ENCODE data around the gene CD48. TPM values are rescaled to one million over a fixed set of nuclear protein-coding genes. Genes with fewer than 3 reads are reported as not detected.
A peak's percentile ranks its signal among the peaks of the same experiment; 100 is the strongest.
"Not testable (repeated sequence)": the region's sequence is repeated elsewhere in the genome, so short reads cannot be mapped to it uniquely, and the experiment has no call there.

CD48 gene
- total RNA-seq, 1 donor from 2014 or later = 21.5 TPM

- TF ChIP-seq, protein P1, sequence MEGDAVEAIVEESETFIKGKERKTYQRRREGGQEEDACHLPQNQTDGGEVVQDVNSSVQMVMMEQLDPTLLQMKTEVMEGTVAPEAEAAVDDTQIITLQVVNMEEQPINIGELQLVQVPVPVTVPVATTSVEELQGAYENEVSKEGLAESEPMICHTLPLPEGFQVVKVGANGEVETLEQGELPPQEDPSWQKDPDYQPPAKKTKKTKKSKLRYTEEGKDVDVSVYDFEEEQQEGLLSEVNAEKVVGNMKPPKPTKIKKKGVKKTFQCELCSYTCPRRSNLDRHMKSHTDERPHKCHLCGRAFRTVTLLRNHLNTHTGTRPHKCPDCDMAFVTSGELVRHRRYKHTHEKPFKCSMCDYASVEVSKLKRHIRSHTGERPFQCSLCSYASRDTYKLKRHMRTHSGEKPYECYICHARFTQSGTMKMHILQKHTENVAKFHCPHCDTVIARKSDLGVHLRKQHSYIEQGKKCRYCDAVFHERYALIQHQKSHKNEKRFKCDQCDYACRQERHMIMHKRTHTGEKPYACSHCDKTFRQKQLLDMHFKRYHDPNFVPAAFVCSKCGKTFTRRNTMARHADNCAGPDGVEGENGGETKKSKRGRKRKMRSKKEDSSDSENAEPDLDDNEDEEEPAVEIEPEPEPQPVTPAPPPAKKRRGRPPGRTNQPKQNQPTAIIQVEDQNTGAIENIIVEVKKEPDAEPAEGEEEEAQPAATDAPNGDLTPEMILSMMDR (IDR thresholded peaks at IDR 0.05) = no peak
- Histone ChIP-seq H3K4me3 (peak overlapping the region; percentile 16), H3K27ac (peak overlapping the region; percentile 36), H3K36me3 (no peaks in the 10 kb centered on the region), H3K27me3 (no peaks in the 10 kb centered on the region), H3K9me3 (no peaks in the 10 kb centered on the region), H3K4me1 (peaks cover 25% of the 10 kb centered on the region)
- no peak for ATAC-seq
- no peak for DNase-seq
- intact Hi-C loops (cut with DNase I) = no loop called here
Observed at GRCh38 chr1:160707236-160708064, 4.2 kb downstream of the CD48 start.

GRCh38 chr1:160706526-160707235 lies 4.9 kb downstream of the CD48 start:
- no peaks in the 10 kb centered on the region for H3K36me3 ChIP-seq
- TF ChIP-seq, protein P1 (IDR thresholded peaks at IDR 0.05) = no peak
- peaks cover 25% of the 10 kb centered on the region for H3K4me1 ChIP-seq
- H3K4me3 ChIP-seq = no peak overlapping the region
- no peak for ATAC-seq
- intact Hi-C loops (cut with DNase I) = no loop called here
- no peak for DNase-seq
- H3K9me3 ChIP-seq = no peaks in the 10 kb centered on the region
- no peak overlapping the region for H3K27ac ChIP-seq
- no peaks in the 10 kb centered on the region for H3K27me3 ChIP-seq

GRCh38 chr1:160705742-160706141 lies 5.9 kb downstream of the CD48 start:
- no peaks in the 10 kb centered on the region for H3K9me3 ChIP-seq
- DNase-seq (no peak), ATAC-seq (no peak)
- TF ChIP-seq, protein P1 (IDR thresholded peaks at IDR 0.05) = no peak
- peak overlapping the region; percentile 51 for H3K27ac ChIP-seq
- H3K4me3 ChIP-seq = no peak overlapping the region
- no peaks in the 10 kb centered on the region for H3K27me3 ChIP-seq
- no peaks in the 10 kb centered on the region for H3K36me3 ChIP-seq
- H3K4me1 ChIP-seq = peaks cover 25% of the 10 kb centered on the region
- intact Hi-C loops (cut with DNase I) = no loop called here

DNA sequence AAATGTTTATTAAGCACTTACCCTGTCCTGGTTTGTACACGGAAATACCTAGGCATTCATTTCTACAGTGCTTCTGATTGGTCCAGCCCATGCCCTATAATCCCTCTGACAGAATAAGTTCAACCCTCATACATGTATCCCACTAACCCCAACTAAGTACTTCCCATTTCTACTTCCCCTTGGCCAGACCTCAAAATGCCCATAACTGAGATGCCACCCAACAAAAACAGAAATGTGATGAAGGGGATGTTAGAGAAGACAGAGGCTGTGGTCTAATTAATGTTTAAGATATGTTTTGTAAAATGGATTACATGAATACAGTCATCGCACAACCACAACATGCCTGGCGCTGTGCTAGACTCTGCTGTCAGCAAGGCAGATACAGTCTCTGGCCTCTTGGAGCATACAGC lies 6.4 kb downstream of the CD48 start:
- intact Hi-C loops (cut with DNase I); H3K9me3 ChIP-seq; H3K4me3 ChIP-seq; H3K27ac ChIP-seq; H3K27me3 ChIP-seq; DNase-seq; H3K36me3 ChIP-seq: not testable (repeated sequence)
- peaks cover 25% of the 10 kb centered on the region for H3K4me1 ChIP-seq
- ATAC-seq = peak; percentile 75

DNA sequence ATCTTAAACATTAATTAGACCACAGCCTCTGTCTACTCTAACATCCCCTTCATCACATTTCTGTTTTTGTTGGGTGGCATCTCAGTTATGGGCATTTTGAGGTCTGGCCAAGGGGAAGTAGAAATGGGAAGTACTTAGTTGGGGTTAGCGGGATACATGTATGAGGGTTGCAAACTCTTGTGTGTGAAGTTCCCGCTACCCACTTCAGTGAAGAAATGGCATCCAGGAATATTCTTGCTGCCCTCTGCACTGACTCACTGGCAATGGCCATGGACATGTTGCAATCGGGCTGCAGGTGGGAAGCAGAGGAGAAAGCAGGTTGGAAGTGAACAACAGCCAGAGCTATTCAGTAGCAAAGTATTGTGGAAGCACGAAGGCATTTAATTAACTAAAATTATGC lies 7.4 kb downstream of the CD48 start:
- TF ChIP-seq, protein P1 (IDR thresholded peaks at IDR 0.05) = no peak
- intact Hi-C loops (cut with DNase I) = no loop called here
- no peak for DNase-seq
- Histone ChIP-seq H3K9me3 (no peaks in the 10 kb centered on the region), H3K27ac (no peak overlapping the region), H3K27me3 (no peaks in the 10 kb centered on the region), H3K36me3 (no peaks in the 10 kb centered on the region), H3K4me1 (peaks cover 25% of the 10 kb centered on the region), H3K4me3 (no peak overlapping the region)
- ATAC-seq = peak; percentile 85

DNA sequence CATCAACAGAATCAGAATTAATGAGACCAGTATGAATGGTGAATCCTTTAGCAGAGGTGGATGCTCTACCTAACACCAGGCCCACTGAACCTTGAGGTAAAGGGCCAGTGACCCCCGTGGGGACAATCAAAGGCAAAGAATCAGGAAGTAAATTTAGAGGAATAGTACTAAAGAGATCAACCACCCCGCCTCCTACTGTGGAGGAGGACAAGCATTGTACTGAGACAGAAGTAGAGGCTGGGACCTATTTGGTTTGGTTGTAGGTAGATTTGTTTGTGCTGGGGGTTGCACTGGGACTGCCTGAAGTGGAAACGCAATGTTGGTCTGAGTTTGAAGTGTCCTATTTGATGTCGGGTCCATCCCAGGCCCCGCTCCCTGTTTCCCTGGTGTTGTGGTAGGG lies 9.5 kb downstream of the CD48 start:
- H3K27ac ChIP-seq = no peak overlapping the region
- ATAC-seq = no peak
- H3K9me3 ChIP-seq = no peaks in the 10 kb centered on the region
- H3K36me3 ChIP-seq = no peaks in the 10 kb centered on the region
- H3K4me3 ChIP-seq = no peak overlapping the region
- TF ChIP-seq, protein P1 (IDR thresholded peaks at IDR 0.05) = no peak
- intact Hi-C loops (cut with DNase I) = no loop called here
- no peak for DNase-seq
- H3K27me3 ChIP-seq = no peaks in the 10 kb centered on the region
- H3K4me1 ChIP-seq = peaks cover 25% of the 10 kb centered on the region

All from upper lobe of right lung (tissue), 1 donor.